Neural crest cell (in vitro differentiated cells): Measurements from ENCODE around the gene TIGD2. TPM values are rescaled to one million over a fixed set of nuclear protein-coding genes. Genes with fewer than 3 reads are reported as not detected.
A peak's percentile ranks its signal among the peaks of the same experiment; 100 is the strongest.

Source experiments
- DNase-seq: peaks from one replicate; pipeline ENCODE4 v3.0.0; 2021; ENCODE audit warnings: low read depth, mixed read lengths, low spot score
- H3K27ac Mint-ChIP-seq: one replicate; pipeline ENCODE4 v1.8.0; 2021; ENCODE audit warnings: mild to moderate bottlenecking, mixed read lengths; ENCODE audit not compliant: unreplicated experiment
- H3K27me3 Mint-ChIP-seq: 2 replicates; pipeline ENCODE4 v1.8.0; 2021; ENCODE audit warnings: low read depth, mild to moderate bottlenecking, mixed read lengths
- H3K36me3 Mint-ChIP-seq: 2 replicates; pipeline ENCODE4 v1.8.0; 2021; ENCODE audit warnings: low read depth, mild to moderate bottlenecking, mixed read lengths
- H3K4me1 Mint-ChIP-seq: 2 replicates; pipeline ENCODE4 v1.8.0; 2021; ENCODE audit warnings: mixed read lengths
- H3K4me3 Mint-ChIP-seq: one replicate; pipeline ENCODE4 v1.8.0; 2021; ENCODE audit warnings: mild to moderate bottlenecking, mixed read lengths
- H3K9me3 Mint-ChIP-seq: 2 replicates; pipeline ENCODE4 v1.8.0; 2021; ENCODE audit warnings: mixed read lengths
- total RNA-seq: library from RNA; stranded (reverse); gene quantifications from 2 replicates; pipeline ENCODE4 v1.2.1, GENCODE V29; 2021
- TF ChIP-seq, protein P1 (sequence below): fragments of 200-600 bp; sonication (generic); conservative IDR thresholded peaks from 2 replicates; pipeline ENCODE4 v1.5.0; 2021; ENCODE audit warnings: antibody characterized with exemption, mild to moderate bottlenecking

TIGD2 gene
- total RNA-seq, 1 donor from 2014 or later = 9.4 TPM

- Mint-ChIP-seq H3K36me3 (no peaks in the 10 kb centered on the region), H3K4me1 (no peaks in the 10 kb centered on the region), H3K27ac (no peak overlapping the region), H3K4me3 (no peak overlapping the region), H3K27me3 (peaks cover 16% of the 10 kb centered on the region), H3K9me3 (no peaks in the 10 kb centered on the region)
- DNase-seq = no peak
- TF ChIP-seq, protein P1, sequence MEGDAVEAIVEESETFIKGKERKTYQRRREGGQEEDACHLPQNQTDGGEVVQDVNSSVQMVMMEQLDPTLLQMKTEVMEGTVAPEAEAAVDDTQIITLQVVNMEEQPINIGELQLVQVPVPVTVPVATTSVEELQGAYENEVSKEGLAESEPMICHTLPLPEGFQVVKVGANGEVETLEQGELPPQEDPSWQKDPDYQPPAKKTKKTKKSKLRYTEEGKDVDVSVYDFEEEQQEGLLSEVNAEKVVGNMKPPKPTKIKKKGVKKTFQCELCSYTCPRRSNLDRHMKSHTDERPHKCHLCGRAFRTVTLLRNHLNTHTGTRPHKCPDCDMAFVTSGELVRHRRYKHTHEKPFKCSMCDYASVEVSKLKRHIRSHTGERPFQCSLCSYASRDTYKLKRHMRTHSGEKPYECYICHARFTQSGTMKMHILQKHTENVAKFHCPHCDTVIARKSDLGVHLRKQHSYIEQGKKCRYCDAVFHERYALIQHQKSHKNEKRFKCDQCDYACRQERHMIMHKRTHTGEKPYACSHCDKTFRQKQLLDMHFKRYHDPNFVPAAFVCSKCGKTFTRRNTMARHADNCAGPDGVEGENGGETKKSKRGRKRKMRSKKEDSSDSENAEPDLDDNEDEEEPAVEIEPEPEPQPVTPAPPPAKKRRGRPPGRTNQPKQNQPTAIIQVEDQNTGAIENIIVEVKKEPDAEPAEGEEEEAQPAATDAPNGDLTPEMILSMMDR = no peak
Measured at GRCh38 chr4:89100853-89101252, 10.5 kb upstream of the TIGD2 start.

DNA sequence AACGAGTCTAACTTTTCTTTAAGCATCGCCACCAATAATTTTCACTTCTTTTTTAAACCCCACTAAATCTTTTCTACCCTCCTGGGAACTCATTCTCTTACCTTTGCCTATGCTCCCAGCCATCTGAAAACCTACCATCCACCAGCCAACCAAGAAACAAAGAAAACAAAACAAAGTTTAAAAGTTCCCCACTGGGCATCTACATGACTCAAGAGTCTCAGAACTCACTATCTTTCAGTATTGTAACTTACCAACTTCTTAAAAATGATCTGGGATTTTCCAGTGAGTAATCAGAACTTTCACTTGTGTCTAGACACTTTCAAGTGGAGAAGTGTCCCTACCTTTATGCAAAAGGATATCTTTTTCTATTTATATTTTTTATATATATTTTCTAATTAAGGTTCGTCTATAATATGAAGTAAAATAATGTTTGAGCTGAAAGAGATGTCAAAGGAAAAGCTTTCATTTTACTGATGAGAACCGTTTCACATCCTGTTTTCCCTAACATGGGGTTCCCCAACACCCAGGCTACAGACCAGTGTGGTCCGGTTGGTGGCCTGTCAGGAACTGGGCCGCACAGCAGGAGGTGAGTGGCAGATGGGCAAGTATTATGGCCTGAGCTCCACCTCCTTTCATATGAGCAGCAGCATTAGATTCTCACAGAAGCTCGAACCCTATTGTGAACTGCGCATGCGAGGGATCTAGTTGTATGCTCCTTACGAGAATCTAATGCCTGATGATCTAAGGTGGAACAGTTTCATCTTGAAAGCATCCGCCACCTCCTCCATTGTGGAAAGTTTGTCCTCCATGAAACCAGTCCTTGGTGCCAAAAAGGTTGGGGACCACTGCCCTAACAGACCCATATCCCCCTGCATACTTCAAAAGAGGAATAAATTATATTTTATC is 9.8 kb upstream of the TIGD2 start:
- no peak for DNase-seq
- H3K9me3 Mint-ChIP-seq = no peaks in the 10 kb centered on the region
- no peak overlapping the region for H3K4me3 Mint-ChIP-seq
- TF ChIP-seq, protein P1 = no peak
- no peaks in the 10 kb centered on the region for H3K4me1 Mint-ChIP-seq
- peaks cover 16% of the 10 kb centered on the region for H3K27me3 Mint-ChIP-seq
- H3K36me3 Mint-ChIP-seq = no peaks in the 10 kb centered on the region
- no peak overlapping the region for H3K27ac Mint-ChIP-seq

- H3K4me3 Mint-ChIP-seq = no peak overlapping the region
- no peak for DNase-seq
- TF ChIP-seq, protein P1 = no peak
- peaks cover 36% of the 10 kb centered on the region for H3K27me3 Mint-ChIP-seq
- peaks cover 7% of the 10 kb centered on the region for H3K9me3 Mint-ChIP-seq
- peaks cover 5% of the 10 kb centered on the region for H3K4me1 Mint-ChIP-seq
- no peak overlapping the region for H3K27ac Mint-ChIP-seq
- no peaks in the 10 kb centered on the region for H3K36me3 Mint-ChIP-seq
Measured at GRCh38 chr4:89105726-89106125, 5.6 kb upstream of the TIGD2 start.

- TF ChIP-seq, protein P1 = no peak
- Mint-ChIP-seq H3K4me1 (peaks cover 18% of the 10 kb centered on the region), H3K27ac (no peak overlapping the region), H3K9me3 (peaks cover 12% of the 10 kb centered on the region), H3K4me3 (peak overlapping the region; percentile 62), H3K36me3 (peaks cover 9% of the 10 kb centered on the region), H3K27me3 (peaks cover 45% of the 10 kb centered on the region)
- DNase-seq = no peak
Measured at GRCh38 chr4:89108091-89108490, 3.2 kb upstream of the TIGD2 start.

- Mint-ChIP-seq H3K9me3 (peaks cover 12% of the 10 kb centered on the region), H3K27me3 (peaks cover 41% of the 10 kb centered on the region), H3K36me3 (peaks cover 25% of the 10 kb centered on the region), H3K4me1 (peaks cover 18% of the 10 kb centered on the region), H3K4me3 (peak overlapping the region; percentile 83), H3K27ac (no peak overlapping the region)
- TF ChIP-seq, protein P1 = no peak
- DNase-seq = no peak
Measured at GRCh38 chr4:89109841-89110540, 1.3 kb upstream of the TIGD2 start.
